CD14-positive monocyte (primary cell): ENCODE measurements around the gene NFIC. TPM values are rescaled to one million over a fixed set of nuclear protein-coding genes. Genes with fewer than 3 reads are reported as not detected.

ENCODE experiments used
- DNase-seq, 3 donors: peaks; one replicate each; pipeline ENCODE4 v3.0.0-alpha.2; 2011 to 2022
- H2AFZ ChIP-seq: 2 replicates; pipeline ENCODE4 v1.6.0; 2012; ENCODE audit warnings: mild to moderate bottlenecking, low read depth, low read length, inconsistent platforms; ENCODE audit not compliant: insufficient read depth, poor library complexity, severe bottlenecking
- H3K27ac ChIP-seq, 2 donors: 1 replicate in 1 of 2; 2 replicates in 1 of 2; pipeline ENCODE4 v1.5.1; 2012 to 2013; ENCODE audit warnings: low read length in 2 of 2, control low read depth in 1 of 2, inconsistent platforms in 1 of 2, low read depth in 1 of 2, mild to moderate bottlenecking in 1 of 2
- H3K27me3 ChIP-seq, 2 donors: one replicate each; pipeline versions ENCODE4 v1.6.0 to v1.6.1; 2011 to 2013; ENCODE audit warnings: low read length in 2 of 2; ENCODE audit not compliant: control insufficient read depth in 2 of 2, insufficient read depth in 2 of 2
- H3K36me3 ChIP-seq, 2 donors: replicated peaks in 1 of 2; 1 replicate in 1 of 2; 2 replicates in 1 of 2; pipeline versions ENCODE4 v1.5.1 to v1.6.1; 2012 to 2013; ENCODE audit warnings: low read length in 2 of 2, control low read depth in 1 of 2, inconsistent platforms in 1 of 2, mild to moderate bottlenecking in 1 of 2; ENCODE audit not compliant: insufficient read depth in 2 of 2, control insufficient read depth in 1 of 2
- H3K4me1 ChIP-seq, 2 donors: 1 replicate in 1 of 2; 2 replicates in 1 of 2; pipeline versions ENCODE4 v1.5.1 to v1.6.1; 2012 to 2013; ENCODE audit warnings: low read length in 2 of 2, control low read depth in 1 of 2, inconsistent platforms in 1 of 2, mild to moderate bottlenecking in 1 of 2, moderate library complexity in 1 of 2; ENCODE audit not compliant: insufficient read depth in 2 of 2, control insufficient read depth in 1 of 2
- H3K4me2 ChIP-seq: replicated peaks from 2 replicates; pipeline ENCODE3; 2012; ENCODE audit warnings: low read length, moderate library complexity, mild to moderate bottlenecking; ENCODE audit not compliant: poor library complexity, severe bottlenecking; ENCODE audit errors: extremely low read depth
- H3K4me3 ChIP-seq, 3 experiments: fragments of 200-600 bp in 1 of 3; sonication (generic) in 1 of 3; replicated peaks in 1 of 3; 1 replicate in 2 of 3; 2 replicates in 1 of 3; pipeline ENCODE4 v1.5.1; 2011 to 2013; ENCODE audit warnings: low read length in 3 of 3, mild to moderate bottlenecking in 3 of 3, control low read depth in 2 of 3, low read depth in 2 of 3, inconsistent platforms in 1 of 3, moderate library complexity in 1 of 3
- H3K79me2 ChIP-seq: 2 replicates; pipeline ENCODE4 v1.6.0; 2012; ENCODE audit warnings: mild to moderate bottlenecking, control low read depth, inconsistent platforms, low read length, moderate library complexity; ENCODE audit not compliant: insufficient read depth
- H3K9ac ChIP-seq: 2 replicates; pipeline ENCODE4 v1.6.0; 2017; ENCODE audit warnings: low read length, mild to moderate bottlenecking; ENCODE audit not compliant: insufficient read depth, poor library complexity, severe bottlenecking
- H3K9me3 ChIP-seq, 2 donors: replicated peaks in 1 of 2; 1 replicate in 1 of 2; 2 replicates in 1 of 2; pipeline versions ENCODE4 v1.5.1 to v1.6.1; 2012 to 2013; ENCODE audit warnings: low read length in 2 of 2, control low read depth in 1 of 2; ENCODE audit not compliant: control insufficient read depth in 1 of 2, insufficient read depth in 1 of 2
- H4K20me1 ChIP-seq: 2 replicates; pipeline ENCODE4 v1.6.0; 2012; ENCODE audit warnings: mild to moderate bottlenecking, low read length, control low read depth, moderate library complexity; ENCODE audit not compliant: insufficient read depth
- H3K27ac Mint-ChIP-seq, 7 donors: one replicate each; pipeline ENCODE4 v1.8.0; 2020; ENCODE audit warnings: mild to moderate bottlenecking in 7 of 7, mixed read lengths in 7 of 7, moderate library complexity in 6 of 7, inconsistent platforms in 2 of 7
- H3K27me3 Mint-ChIP-seq, 3 donors: one replicate each; pipeline ENCODE4 v1.8.0; 2021 to 2022; ENCODE audit warnings: low read depth in 3 of 3, mild to moderate bottlenecking in 3 of 3, mixed read lengths in 3 of 3, moderate library complexity in 3 of 3, inconsistent platforms in 1 of 3
- H3K36me3 Mint-ChIP-seq, 2 donors: one replicate each; pipeline ENCODE4 v1.8.0; 2020; ENCODE audit warnings: mixed read lengths in 2 of 2, inconsistent platforms in 1 of 2, mild to moderate bottlenecking in 1 of 2
- H3K4me1 Mint-ChIP-seq: one replicate; pipeline ENCODE4 v1.8.0; 2020; ENCODE audit warnings: mild to moderate bottlenecking, mixed read lengths
- H3K4me3 Mint-ChIP-seq, 2 donors: one replicate each; pipeline ENCODE4 v1.8.0; 2020; ENCODE audit warnings: mild to moderate bottlenecking in 2 of 2, mixed read lengths in 2 of 2, moderate library complexity in 1 of 2
- H3K9me3 Mint-ChIP-seq, 7 donors: one replicate each; pipeline ENCODE4 v1.8.0; 2020 to 2022; ENCODE audit warnings: mixed read lengths in 7 of 7, mild to moderate bottlenecking in 6 of 7, moderate library complexity in 6 of 7, inconsistent platforms in 2 of 7
- WGBS: methylation state at CpG from one replicate; pipeline ENCODE4 v1.1.5; 2013; ENCODE audit warnings: missing lambda C conversion rate; ENCODE audit not compliant: insufficient coverage; 5-methylcytosine and 5-hydroxymethylcytosine counted together
- intact Hi-C, 2 donors: fragments of 100-400 bp; cut with micrococcal nuclease; formaldehyde crosslinking; loops; one replicate each; pipeline versions ENCODE4 v1.15.0 to v1.15.1; 2023
- polyA plus RNA-seq, 3 donors: library from polyadenylated mRNA; depleted of rRNA in 1 of 3; unstranded in 2 of 3; stranded (reverse) in 1 of 3; fragments of 300-500 nt in 2 of 3; fragments of >200 nt in 1 of 3; fragmentation: Illumina TruSeq in 2 of 3; gene quantifications; 1 replicate in 2 of 3; 2 replicates in 1 of 3; pipeline ENCODE4 v1.2.3, GENCODE V29; 2012 to 2021
- TF ChIP-seq, protein P1 (sequence below): fragments of 200-600 bp; IDR thresholded peaks from one replicate; pipeline ENCODE4 v1.8.0; 2022; ENCODE audit warnings: antibody characterized with exemption, mild to moderate bottlenecking

Gene NFIC
- polyA plus RNA-seq, 3 donors, result 7.0 to 13.8 (median 11.5) TPM

DNA sequence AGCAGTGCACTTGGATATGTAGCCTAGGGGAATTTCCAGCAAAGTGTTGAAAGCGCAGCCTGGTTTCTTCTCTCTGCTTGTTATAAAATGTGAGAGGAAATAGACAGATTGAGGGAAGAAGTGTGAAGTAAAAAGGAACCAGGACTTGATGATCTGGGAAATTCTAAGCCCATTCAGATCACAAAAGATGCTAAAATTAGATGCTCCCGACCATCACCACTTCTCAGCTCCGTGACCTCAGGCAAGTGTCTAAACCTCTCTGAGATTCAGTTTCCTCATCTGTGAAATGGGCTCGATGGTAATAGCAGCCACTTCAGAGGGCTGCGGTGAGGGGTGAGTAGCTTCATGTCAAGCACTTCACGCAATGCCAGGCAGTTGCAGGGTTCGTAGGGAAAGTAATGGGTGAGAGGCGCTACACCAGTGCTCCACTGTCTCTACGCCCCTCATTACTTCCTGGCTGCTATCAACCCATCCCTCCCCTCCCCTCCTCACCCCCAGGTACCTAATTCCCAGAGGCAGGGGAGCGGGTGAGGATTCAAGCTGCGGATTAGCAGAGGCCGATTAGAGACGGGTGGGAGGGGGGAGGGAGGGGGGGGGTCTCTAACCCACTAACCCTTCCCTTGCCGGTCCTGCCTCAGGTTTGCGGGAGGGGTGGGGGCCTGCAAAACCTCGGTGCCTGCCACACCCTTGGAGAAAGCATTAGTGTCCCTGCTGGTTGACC, 9.0 kb upstream of the NFIC start:
- H3K4me2 ChIP-seq, result peak overlapping the region; percentile 85
- Mint-ChIP-seq H3K36me3 (peaks cover 6% of the 10 kb centered on the region in 2 donors), H3K4me1 (peaks cover 24% of the 10 kb centered on the region), H3K4me3 (peak overlapping the region; percentile 24 to 80), H3K27ac (no peak overlapping the region), H3K27me3 (peaks cover 18 to 23% (median 19%) of the 10 kb centered on the region in 3 donors), H3K9me3 (peaks cover 0 to 15% (median 0%) of the 10 kb centered on the region in 7 donors)
- H2AFZ ChIP-seq, result peak overlapping the region; percentile 42
- H3K36me3 ChIP-seq, result no peaks in the 10 kb centered on the region
- peaks cover 6 to 17% of the 10 kb centered on the region in 2 donors for H3K27me3 ChIP-seq
- H3K79me2 ChIP-seq, result peaks cover 22% of the 10 kb centered on the region
- H4K20me1 ChIP-seq, result peaks cover 13% of the 10 kb centered on the region
- peak overlapping the region in 1 of 3 experiments; percentile 79 for H3K4me3 ChIP-seq
- WGBS, result 50% methylated on average over 2 of the region's 16 CpGs
- H3K9me3 ChIP-seq, result peaks cover 0 to 4% of the 10 kb centered on the region in 2 donors
- no peak for DNase-seq
- H3K4me1 ChIP-seq, result peaks cover 19 to 36% of the 10 kb centered on the region in 2 donors
- H3K9ac ChIP-seq, result no peak overlapping the region
- TF ChIP-seq, protein P1, sequence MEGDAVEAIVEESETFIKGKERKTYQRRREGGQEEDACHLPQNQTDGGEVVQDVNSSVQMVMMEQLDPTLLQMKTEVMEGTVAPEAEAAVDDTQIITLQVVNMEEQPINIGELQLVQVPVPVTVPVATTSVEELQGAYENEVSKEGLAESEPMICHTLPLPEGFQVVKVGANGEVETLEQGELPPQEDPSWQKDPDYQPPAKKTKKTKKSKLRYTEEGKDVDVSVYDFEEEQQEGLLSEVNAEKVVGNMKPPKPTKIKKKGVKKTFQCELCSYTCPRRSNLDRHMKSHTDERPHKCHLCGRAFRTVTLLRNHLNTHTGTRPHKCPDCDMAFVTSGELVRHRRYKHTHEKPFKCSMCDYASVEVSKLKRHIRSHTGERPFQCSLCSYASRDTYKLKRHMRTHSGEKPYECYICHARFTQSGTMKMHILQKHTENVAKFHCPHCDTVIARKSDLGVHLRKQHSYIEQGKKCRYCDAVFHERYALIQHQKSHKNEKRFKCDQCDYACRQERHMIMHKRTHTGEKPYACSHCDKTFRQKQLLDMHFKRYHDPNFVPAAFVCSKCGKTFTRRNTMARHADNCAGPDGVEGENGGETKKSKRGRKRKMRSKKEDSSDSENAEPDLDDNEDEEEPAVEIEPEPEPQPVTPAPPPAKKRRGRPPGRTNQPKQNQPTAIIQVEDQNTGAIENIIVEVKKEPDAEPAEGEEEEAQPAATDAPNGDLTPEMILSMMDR, result no peak
- no peak overlapping the region for H3K27ac ChIP-seq
- intact Hi-C loops, result no loop called here

DNA sequence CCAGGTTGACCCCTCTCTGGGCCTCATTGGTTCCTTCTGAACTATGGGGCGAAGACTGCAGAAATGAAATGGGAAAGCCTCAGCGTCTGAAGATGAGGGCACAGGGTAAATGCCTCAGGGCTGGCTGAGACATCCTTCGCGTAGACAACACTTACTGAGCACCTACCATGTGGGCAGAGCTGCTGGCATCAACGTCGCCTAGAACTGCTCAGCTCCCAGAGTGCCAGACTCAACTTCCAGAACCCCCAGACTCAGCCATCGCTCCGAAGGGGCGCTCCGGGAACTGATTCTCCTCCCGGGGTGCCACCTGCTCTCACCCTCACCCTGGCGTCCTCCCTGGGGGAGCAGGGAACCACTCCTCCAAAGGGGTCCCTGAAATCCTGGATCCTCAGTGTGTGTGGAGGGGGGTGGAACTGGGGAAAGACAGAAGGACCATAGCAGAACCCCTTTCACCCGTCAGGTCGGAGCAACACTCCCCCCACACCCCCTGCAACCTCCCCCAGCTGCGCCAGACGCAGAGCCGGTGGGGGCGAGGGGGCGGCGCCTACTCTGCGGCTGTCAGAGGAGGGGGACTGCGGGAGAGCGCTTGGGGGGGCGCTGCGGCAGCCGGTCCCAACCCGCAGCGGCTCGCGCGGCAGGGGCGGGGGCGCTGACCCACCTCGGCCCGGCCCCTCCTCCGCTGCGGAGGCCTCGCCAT, 8.2 kb upstream of the NFIC start:
- Histone ChIP-seq H3K27ac (no peak overlapping the region), H3K36me3 (no peaks in the 10 kb centered on the region), H3K27me3 (peaks cover 6 to 17% of the 10 kb centered on the region in 2 donors), H3K4me2 (peak overlapping the region; percentile 85), H2AFZ (peak overlapping the region; percentile 78), H3K4me1 (peaks cover 19 to 36% of the 10 kb centered on the region in 2 donors), H3K4me3 (peak overlapping the region in 1 of 3 experiments; percentile 79), H3K9ac (peak overlapping the region; percentile 43), H3K79me2 (peaks cover 27% of the 10 kb centered on the region), H3K9me3 (peaks cover 0 to 4% of the 10 kb centered on the region in 2 donors), H4K20me1 (peaks cover 17% of the 10 kb centered on the region)
- intact Hi-C loops, result no loop called here
- H3K4me3 Mint-ChIP-seq, result peak overlapping the region; percentile 72 to 80
- H3K9me3 Mint-ChIP-seq, result peaks cover 0 to 15% (median 2%) of the 10 kb centered on the region in 7 donors
- WGBS, result 2% methylated on average over 6 of the region's 38 CpGs
- TF ChIP-seq, protein P1, result no peak
- peaks cover 18 to 23% (median 19%) of the 10 kb centered on the region in 3 donors for H3K27me3 Mint-ChIP-seq
- no peak for DNase-seq
- peaks cover 6% of the 10 kb centered on the region in 2 donors for H3K36me3 Mint-ChIP-seq
- peaks cover 29% of the 10 kb centered on the region for H3K4me1 Mint-ChIP-seq
- H3K27ac Mint-ChIP-seq, result peak overlapping the region in 1 of 7 donors; percentile 63
